Nasal cavity respiratory epithelium epithelial cell of viscerocranial mucosa (primary cell): ENCODE measurements around the gene CROCC. TPM values are rescaled to one million over a fixed set of nuclear protein-coding genes. Genes with fewer than 3 reads are reported as not detected.

Experiments
- total RNA-seq: library from RNA; depleted of rRNA; stranded (reverse); fragments of >200 nt; gene quantifications from 2 replicates; pipeline ENCODE4 v1.2.3, GENCODE V29; 2014

Gene CROCC, protein sequence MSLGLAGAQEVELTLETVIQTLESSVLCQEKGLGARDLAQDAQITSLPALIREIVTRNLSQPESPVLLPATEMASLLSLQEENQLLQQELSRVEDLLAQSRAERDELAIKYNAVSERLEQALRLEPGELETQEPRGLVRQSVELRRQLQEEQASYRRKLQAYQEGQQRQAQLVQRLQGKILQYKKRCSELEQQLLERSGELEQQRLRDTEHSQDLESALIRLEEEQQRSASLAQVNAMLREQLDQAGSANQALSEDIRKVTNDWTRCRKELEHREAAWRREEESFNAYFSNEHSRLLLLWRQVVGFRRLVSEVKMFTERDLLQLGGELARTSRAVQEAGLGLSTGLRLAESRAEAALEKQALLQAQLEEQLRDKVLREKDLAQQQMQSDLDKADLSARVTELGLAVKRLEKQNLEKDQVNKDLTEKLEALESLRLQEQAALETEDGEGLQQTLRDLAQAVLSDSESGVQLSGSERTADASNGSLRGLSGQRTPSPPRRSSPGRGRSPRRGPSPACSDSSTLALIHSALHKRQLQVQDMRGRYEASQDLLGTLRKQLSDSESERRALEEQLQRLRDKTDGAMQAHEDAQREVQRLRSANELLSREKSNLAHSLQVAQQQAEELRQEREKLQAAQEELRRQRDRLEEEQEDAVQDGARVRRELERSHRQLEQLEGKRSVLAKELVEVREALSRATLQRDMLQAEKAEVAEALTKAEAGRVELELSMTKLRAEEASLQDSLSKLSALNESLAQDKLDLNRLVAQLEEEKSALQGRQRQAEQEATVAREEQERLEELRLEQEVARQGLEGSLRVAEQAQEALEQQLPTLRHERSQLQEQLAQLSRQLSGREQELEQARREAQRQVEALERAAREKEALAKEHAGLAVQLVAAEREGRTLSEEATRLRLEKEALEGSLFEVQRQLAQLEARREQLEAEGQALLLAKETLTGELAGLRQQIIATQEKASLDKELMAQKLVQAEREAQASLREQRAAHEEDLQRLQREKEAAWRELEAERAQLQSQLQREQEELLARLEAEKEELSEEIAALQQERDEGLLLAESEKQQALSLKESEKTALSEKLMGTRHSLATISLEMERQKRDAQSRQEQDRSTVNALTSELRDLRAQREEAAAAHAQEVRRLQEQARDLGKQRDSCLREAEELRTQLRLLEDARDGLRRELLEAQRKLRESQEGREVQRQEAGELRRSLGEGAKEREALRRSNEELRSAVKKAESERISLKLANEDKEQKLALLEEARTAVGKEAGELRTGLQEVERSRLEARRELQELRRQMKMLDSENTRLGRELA (N-terminal part only)
- 9.2 and 15.7 TPM in 2 replicates for total RNA-seq

DNA sequence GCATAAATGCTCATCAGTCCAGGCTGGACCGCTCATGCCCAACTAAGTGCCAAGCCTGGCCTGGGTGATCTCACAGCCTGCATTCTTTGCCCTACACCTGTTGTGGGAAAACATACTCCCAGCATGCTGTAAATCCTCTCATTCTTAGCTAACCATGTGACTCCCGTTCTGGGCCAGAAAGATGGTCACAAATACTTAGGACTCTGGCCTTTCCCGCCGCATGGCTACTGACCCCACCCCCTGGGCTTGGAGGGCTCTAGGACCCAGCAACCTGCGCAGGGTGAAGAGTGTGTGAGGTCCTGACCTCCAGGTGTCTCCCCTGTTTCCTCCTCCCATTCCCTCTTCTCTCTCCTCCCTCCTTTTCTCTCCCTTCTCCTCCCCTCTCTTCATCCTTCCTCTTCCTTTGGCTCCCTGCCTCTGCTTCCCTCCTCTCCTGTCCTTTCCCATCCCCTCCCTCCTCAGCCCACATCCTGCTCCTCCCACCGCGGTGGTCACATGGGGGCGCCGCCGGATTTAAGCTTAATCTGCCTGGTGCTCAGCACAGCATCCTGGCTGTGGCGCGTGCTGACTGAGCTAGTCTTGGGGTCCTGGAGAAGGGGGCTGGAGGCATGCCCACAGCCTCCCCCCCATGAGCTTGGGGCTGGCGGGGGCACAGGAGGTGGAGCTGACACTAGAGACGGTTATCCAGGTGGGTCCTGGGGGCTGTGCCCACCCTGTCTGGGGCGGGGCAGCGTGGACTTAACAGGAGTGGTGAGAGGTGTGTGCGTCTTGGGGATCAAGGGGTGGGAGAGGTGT is at the start of gene CROCC:
TSS of gene CROCC (plus strand) at position 541 of the 795 bp plus-strand sequence. CDS start at position 629, 88 bp downstream.

DNA sequence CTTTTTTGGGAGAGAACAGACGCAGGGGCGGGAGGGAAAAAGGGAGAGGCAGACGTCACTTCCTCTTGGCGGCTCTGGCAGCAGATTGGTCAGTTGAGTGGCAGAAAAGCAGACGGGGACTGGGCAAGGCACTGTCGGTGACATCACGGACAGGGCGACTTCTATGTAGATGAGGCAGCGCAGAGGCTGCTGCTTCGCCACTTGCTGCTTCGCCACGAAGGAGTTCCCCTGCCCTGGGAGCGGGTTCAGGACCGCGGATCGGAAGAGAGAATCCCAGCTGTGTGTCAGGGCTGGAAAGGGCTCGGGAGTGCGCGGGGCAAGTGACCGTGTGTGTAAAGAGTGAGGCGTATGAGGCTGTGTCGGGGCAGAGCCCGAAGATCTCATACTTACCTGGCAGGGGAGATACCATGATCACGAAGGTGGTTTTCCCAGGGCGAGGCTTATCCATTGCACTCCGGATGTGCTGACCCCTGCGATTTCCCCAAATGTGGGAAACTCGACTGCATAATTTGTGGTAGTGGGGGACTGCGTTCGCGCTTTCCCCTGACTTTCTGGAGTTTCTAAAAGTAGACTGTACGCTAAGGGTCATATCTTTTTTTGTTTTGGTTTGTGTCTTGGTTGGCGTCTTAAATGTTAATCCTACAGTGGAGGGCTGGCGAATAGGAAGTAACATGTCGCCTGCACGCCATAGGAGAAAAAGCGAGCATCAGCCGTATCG is 26.0 kb upstream of the CROCC start, which contains the start of gene RNU1-2:
TSS of gene RNU1-2 (plus strand) at position 383 of the 718 bp plus-strand sequence.

DNA sequence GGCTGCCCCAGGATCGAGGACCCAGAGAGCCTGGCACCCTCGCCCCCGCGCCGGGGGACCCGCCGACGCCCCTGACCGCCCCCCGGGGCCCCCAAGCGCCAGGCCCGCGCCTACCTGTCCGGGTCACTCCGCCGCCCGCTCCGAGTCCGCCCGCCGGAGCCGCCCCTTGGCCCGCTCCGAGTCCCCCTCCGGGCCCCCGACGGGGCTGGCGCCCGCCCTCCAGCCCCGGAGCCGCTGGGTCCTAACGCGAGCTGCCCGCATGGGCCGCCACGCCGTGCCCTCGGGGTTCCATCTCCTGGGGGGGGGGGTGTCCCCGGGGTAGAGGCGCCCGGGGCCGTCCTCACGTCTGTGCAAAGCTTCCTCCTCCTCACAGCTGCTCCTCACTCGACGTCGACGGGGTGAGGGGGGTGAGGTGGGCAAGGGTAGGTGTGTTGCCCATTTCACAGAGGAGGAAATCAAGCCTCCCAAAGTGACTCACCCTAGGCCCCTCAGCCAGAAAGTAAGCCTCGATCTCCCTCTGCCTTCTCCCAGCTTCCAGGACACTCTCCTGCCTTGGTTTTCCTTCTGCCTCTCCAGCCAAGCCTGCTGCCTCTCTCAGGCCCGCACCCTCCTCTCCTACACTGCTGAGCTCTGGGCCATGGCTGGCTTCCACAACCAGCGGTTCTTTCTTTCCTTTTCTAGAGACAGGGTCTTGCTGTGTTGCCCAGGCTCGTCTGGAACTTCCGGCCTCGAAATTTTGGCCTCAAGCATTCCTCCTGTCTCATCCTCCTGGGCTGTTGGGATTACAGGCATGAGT is 58.9 kb downstream of the CROCC start, which contains the start of gene MFAP2:
TSS of gene MFAP2 (minus strand) at position 148 of the 796 bp plus-strand sequence. CDS start 2,347 bp downstream, outside the sequence.

DNA sequence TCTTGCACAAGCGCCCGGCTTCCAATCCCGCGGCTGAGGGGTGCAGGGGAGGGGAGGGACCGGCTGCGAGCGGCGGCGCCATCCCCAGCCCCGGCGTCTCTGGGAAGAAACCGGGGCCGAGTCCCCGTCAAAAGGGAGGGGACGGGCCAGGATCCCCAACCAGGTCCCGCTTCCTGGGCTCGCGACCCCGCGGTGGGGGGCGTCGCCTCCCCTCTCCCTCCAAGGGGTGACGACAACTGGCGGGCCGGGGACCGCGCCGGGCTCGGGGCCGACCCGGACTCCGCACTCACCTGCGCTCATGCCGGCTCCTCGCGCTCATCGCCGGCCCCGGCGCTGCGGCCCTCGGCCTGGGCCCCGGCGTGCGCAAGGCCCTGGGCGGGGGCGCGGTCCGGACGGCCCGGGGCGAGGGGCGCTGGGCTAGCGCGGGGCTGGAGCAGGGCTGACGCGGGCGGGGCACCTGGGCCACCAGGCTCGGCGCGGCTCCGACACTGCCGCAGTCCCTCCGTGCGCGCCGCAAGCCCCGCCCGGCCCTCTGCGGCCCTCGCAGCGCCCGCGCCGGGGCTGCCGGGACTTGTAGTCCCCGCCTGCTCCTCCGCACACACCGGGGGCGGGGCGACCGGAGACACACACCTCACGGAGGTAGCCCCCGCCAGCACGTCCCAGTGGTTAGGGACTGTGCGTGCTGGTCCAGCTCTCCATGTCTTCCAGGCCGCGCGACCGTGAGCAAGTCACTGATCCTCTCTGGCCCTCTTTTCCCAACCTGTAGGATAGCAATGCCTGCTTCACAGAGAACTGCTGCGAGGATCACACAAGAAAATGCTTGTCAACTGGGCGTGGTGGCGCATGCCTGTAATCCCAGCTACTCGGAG is 89.9 kb downstream of the CROCC start, which contains the start of gene ATP13A2:
TSS of gene ATP13A2 (minus strand) at position 490 of the 869 bp plus-strand sequence. CDS start at position 300, 190 bp downstream.

Other genes with a start within 250 kb of the CROCC start
- gene RNU1-4, start 181.4 kb upstream of the CROCC start, total RNA-seq: under 0.01 TPM in 2 replicates
- gene RNU1-2, start 26.0 kb upstream of the CROCC start, total RNA-seq: under 0.01 TPM in 2 replicates
- gene MFAP2, start 58.7 kb downstream of the CROCC start, total RNA-seq: 14.4 and 17.6 TPM in 2 replicates
- 45.1 and 105 TPM in 2 replicates for gene ATP13A2, start 90.0 kb downstream of the CROCC start, total RNA-seq
- 120 and 171 TPM in 2 replicates for gene SDHB, start 132.1 kb downstream of the CROCC start, total RNA-seq
- gene PADI2, start 197.5 kb downstream of the CROCC start, total RNA-seq: 0.14 and 1.0 TPM in 2 replicates